HG02870 (cell line): ENCODE results near the gene SLA2.
"Not testable (repeated sequence)": the region's sequence is repeated elsewhere in the genome, so short reads cannot be mapped to it uniquely, and the experiment has no call there.

ENCODE experiments used
- ATAC-seq: cut with Tn5 transposase; IDR thresholded peaks from one replicate; pipeline ENCODE4 v1.9.1; 2021; ENCODE audit warnings: mild to moderate bottlenecking, moderate library complexity; ENCODE audit not compliant: unreplicated experiment

The SLA2 gene

GRCh38 chr20:36613974-36614373 is 32.0 kb downstream of the SLA2 start:
- ATAC-seq, result no peak

GRCh38 chr20:36611625-36612024 is 34.4 kb downstream of the SLA2 start:
- ATAC-seq, result no peak

GRCh38 chr20:36608388-36608728 is 37.6 kb downstream of the SLA2 start:
- not testable (repeated sequence) for ATAC-seq

- ATAC-seq, result no peak
Measured at GRCh38 chr20:36607586-36608387, 38.2 kb downstream of the SLA2 start.

GRCh38 chr20:36606158-36607066 is 39.6 kb downstream of the SLA2 start:
- ATAC-seq, result no peak

- ATAC-seq, result peak; percentile 85
Measured at GRCh38 chr20:36605399-36606157, 40.4 kb downstream of the SLA2 start, which contains the start of gene RAB5IF. Gene RAB5IF (plus strand): TSS chr20:36605779. CDS start chr20:36605952, 173 bp downstream.

GRCh38 chr20:36604952-36605398 is 41.0 kb downstream of the SLA2 start:
- peak; percentile 33 for ATAC-seq

GRCh38 chr20:36601540-36601939 is 44.5 kb downstream of the SLA2 start:
- no peak for ATAC-seq

- ATAC-seq, result no peak
Measured at GRCh38 chr20:36599912-36600345, 46.1 kb downstream of the SLA2 start.

- ATAC-seq, result no peak
Measured at GRCh38 chr20:36593347-36593929, 52.6 kb downstream of the SLA2 start.

GRCh38 chr20:36591854-36592641 is 53.9 kb downstream of the SLA2 start:
- ATAC-seq, result no peak

GRCh38 chr20:36591281-36591680 is 54.7 kb downstream of the SLA2 start:
- no peak for ATAC-seq

GRCh38 chr20:36587388-36588070 is 58.5 kb downstream of the SLA2 start:
- ATAC-seq, result no peak

GRCh38 chr20:36585410-36586125 is 60.4 kb downstream of the SLA2 start:
- ATAC-seq, result no peak

GRCh38 chr20:36584018-36584481 is 61.9 kb downstream of the SLA2 start:
- no peak for ATAC-seq

- no peak for ATAC-seq
Measured at GRCh38 chr20:36582821-36583220, 63.2 kb downstream of the SLA2 start.

- no peak for ATAC-seq
Measured at GRCh38 chr20:36582322-36582721, 63.7 kb downstream of the SLA2 start.

GRCh38 chr20:36579996-36580545 is 65.9 kb downstream of the SLA2 start:
- no peak for ATAC-seq
